ENCODE measurements around the gene CDH23.

DNA sequence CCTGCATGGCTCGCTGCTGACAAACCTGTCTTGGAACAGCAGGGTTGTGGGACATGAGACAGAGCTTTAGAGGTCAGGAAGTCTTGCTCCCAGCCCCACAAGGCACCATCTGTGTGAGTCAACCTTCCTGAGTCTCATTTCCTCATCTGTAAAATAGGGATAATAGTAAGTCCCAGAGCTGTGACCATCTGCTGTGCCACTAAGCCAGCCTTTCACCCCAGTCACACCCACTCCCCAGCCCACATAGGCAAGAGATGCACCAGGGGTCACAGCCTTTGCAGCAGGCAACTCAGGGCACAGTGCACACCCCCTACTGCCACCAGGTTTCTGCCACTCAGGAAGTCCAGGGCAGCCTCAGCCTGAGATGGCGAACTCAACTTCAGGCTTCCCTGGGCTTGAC is 29.4 kb upstream of the CDH23 start:
- TF ChIP-seq, protein P1, sequence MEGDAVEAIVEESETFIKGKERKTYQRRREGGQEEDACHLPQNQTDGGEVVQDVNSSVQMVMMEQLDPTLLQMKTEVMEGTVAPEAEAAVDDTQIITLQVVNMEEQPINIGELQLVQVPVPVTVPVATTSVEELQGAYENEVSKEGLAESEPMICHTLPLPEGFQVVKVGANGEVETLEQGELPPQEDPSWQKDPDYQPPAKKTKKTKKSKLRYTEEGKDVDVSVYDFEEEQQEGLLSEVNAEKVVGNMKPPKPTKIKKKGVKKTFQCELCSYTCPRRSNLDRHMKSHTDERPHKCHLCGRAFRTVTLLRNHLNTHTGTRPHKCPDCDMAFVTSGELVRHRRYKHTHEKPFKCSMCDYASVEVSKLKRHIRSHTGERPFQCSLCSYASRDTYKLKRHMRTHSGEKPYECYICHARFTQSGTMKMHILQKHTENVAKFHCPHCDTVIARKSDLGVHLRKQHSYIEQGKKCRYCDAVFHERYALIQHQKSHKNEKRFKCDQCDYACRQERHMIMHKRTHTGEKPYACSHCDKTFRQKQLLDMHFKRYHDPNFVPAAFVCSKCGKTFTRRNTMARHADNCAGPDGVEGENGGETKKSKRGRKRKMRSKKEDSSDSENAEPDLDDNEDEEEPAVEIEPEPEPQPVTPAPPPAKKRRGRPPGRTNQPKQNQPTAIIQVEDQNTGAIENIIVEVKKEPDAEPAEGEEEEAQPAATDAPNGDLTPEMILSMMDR (IDR thresholded peaks at IDR 0.05; ENCODE audit: low read depth, low read length, poor library complexity, severe bottlenecking): no peak
- TF ChIP-seq EZH2phosphoT487 (IDR thresholded peaks at IDR 0.05; ENCODE audit: borderline replicate concordance, low read length): no peak
